GM12864 (cell line): ENCODE data around the gene APPBP2.

Experiments
- DNase-seq: peaks from one replicate; pipeline ENCODE4 v3.0.0-alpha.2; 2011; ENCODE audit warnings: low read depth
- H3K4me3 ChIP-seq: 2 replicates; pipeline ENCODE4 v1.5.1; 2011; ENCODE audit warnings: mild to moderate bottlenecking, low read depth, low read length, control low read depth
- TF ChIP-seq, protein P1 (sequence below): IDR thresholded peaks from 2 replicates; pipeline ENCODE4 v1.5.1; 2011; ENCODE audit warnings: low read depth, mild to moderate bottlenecking, moderate library complexity, low read length, control low read depth, inconsistent platforms; ENCODE audit errors: missing control alignments

The APPBP2 gene

DNA sequence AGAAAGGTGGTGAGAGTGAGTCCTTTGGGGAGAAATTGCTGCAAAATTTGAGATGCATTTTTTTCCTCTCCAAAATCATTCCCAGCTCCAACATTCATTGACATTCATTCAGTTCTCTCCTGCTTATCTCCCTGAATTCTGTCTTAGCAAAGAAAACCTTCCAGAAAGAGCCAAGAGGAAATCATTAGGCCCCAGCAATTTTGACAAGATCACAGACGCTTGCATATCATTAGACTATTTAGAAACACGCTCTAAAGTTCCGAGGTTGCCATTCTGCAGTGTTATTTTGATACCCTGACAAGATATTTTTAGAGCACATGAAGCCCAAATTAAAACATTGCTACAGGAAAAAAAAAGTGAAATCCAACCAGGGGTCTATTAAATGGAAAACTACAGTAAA, 113.3 kb downstream of the APPBP2 start:
- H3K4me3 ChIP-seq, result no peak overlapping the region
- DNase-seq, result no peak
- TF ChIP-seq, protein P1, sequence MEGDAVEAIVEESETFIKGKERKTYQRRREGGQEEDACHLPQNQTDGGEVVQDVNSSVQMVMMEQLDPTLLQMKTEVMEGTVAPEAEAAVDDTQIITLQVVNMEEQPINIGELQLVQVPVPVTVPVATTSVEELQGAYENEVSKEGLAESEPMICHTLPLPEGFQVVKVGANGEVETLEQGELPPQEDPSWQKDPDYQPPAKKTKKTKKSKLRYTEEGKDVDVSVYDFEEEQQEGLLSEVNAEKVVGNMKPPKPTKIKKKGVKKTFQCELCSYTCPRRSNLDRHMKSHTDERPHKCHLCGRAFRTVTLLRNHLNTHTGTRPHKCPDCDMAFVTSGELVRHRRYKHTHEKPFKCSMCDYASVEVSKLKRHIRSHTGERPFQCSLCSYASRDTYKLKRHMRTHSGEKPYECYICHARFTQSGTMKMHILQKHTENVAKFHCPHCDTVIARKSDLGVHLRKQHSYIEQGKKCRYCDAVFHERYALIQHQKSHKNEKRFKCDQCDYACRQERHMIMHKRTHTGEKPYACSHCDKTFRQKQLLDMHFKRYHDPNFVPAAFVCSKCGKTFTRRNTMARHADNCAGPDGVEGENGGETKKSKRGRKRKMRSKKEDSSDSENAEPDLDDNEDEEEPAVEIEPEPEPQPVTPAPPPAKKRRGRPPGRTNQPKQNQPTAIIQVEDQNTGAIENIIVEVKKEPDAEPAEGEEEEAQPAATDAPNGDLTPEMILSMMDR, result no peak

DNA sequence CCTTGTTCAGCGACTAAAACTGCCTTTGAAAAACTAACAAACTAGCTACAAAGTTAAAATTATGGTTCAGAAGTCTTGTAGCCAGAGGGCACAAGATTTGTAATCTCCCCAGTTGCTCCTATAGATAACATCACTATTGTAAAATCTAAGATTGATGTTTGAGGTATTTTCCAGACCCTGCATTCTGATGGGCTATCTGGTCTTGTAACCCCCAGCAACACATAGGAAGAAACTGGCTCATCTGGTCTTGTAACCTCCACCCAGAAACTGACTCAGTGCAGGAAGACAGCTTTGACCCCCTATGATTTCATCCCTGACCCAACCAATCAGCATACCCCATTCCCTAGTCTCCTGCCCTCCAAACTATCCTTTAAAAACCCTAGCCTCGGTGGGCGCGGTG, 116.0 kb downstream of the APPBP2 start:
- DNase-seq, result no peak
- H3K4me3 ChIP-seq, result no peak overlapping the region
- TF ChIP-seq, protein P1, result no peak

DNA sequence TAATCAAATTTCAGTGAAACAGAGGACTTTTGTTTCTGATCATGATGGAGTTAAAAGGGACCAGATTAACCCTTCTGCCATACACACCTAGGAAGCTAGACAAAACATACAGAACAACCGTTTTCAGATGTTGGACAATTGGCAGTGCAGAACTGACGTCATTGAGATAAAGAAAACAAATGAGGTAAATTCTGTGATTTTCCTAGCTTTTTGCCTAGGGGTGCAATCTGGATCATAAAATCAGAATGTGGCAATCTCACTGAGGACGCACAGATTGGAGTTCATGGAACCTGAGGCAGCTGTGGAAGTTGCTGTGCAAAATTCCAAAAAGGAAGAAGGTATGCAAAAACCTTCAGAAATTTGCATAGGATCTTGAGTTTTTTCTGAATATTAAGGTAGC, 119.2 kb downstream of the APPBP2 start:
- DNase-seq, result no peak
- TF ChIP-seq, protein P1, result no peak
- H3K4me3 ChIP-seq, result no peak overlapping the region

DNA sequence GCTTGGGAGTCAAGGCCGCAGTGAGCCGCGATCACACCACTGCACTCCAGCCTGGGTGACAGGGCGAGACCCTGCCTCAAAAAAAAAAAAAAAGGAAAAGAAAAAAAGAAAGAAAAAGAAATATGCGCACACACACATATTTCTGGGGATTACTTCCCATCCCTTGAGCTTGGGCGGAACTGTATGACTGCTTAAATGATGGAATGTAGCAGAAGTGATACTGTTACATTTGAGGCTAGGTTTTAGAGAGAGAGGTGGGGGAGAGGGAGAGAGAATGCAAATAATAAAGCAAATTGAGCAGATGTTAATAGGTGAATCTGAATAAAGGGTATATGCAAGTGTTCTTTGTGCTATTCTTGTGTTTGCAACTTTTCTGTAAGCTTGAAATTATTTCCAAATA, 122.1 kb downstream of the APPBP2 start:
- no peak for DNase-seq
- TF ChIP-seq, protein P1, result no peak
- no peak overlapping the region for H3K4me3 ChIP-seq

DNA sequence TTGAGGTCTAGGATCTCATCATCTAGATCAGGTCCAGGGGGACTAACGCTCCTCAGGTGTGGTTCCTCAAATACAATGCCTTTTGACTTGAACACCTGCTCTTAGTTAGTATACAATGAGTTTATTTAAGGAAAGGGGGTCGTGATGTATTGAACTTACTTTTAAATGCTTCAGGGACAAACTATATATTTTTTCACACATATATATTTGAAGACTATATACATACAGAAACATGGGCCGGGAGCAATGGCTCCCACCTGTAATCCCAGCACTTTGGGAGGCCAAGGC, 122.6 kb downstream of the APPBP2 start:
- TF ChIP-seq, protein P1, result no peak
- H3K4me3 ChIP-seq, result no peak overlapping the region
- no peak for DNase-seq

DNA sequence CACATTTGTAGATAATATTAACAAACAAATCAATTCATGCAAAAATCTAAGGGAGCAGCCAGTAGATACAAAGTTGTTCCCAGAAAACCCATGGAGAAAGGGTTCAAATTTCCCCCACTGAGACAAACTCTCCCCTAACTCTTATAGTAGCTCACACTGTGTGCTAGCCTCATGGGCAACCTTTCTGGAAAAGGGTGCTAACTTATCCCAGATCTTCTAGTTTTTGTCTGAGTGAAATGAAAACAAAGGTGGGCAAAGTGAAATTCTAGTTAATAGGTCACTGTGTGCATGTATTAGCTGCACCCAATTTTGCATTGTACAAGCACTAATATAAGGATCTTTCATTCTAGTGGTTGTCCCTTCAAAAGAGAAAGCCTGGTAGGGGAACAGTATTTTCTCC, 124.2 kb downstream of the APPBP2 start:
- TF ChIP-seq, protein P1, result no peak
- DNase-seq, result no peak
- no peak overlapping the region for H3K4me3 ChIP-seq

DNA sequence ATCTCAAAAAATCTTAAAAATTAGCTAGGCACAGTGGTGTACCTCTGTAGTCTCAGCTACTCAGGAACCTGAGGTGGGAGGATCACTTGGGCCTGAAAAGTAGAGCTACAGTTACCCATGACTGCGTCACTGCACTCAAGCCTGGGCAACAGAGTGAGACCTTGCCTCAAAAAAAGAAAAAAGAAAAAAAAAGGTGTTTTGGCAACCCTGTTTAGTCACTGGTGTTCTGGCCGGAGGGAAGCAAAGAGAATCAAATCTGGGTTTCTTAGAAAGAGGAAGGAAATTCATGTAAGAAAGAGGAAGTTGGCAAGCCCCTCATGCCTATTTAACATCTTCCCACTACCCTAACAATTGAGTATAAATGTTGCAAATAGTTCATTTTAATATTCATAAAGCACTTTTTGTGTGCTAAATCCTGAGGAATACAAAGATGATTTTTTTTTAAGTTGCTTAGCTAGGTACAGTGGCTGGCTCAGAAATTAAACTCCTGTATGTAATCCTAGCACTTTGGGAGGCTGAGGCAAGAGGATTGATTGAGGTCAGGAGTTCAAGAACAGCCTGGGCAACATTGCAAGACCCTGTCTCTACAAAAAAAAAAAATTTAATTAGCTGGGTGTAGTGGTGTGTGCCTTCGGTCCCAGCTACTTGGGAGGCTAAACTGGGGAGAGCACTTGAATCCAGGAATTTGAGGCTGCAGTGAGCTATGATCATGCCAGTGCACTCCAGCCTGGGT, 127.6 kb downstream of the APPBP2 start:
- TF ChIP-seq, protein P1, result no peak
- H3K4me3 ChIP-seq, result no peak overlapping the region
- peak; percentile 65 for DNase-seq
